Lower leg skin (tissue), 3 donors: Measurements from ENCODE around the gene RNF217.

Experiments
- CTCF ChIP-seq, 3 donors: fragments of 450-650 bp; IDR thresholded peaks; one replicate each; pipeline ENCODE4 v1.5.1; 2016; ENCODE audit warnings: antibody characterized with exemption in 3 of 3, mild to moderate bottlenecking in 3 of 3, moderate library complexity in 2 of 3
- POLR2A ChIP-seq, 2 donors: fragments of 450-650 bp; IDR thresholded peaks; one replicate each; pipeline ENCODE4 v1.6.1; 2016 to 2017; ENCODE audit warnings: antibody characterized with exemption in 2 of 2, mild to moderate bottlenecking in 1 of 2, moderate library complexity in 1 of 2

- TF ChIP-seq CTCF (IDR thresholded peaks at IDR 0.05) (no peak), POLR2A (IDR thresholded peaks at IDR 0.05) (no peak)
Measured at GRCh38 chr6:124961464-124961776, 817 bp upstream of the RNF217 start.
